HepG2 (cell line): Measurements from ENCODE around the gene COL4A3. TPM values are rescaled to one million over a fixed set of nuclear protein-coding genes. Genes with fewer than 3 reads are reported as not detected.

Experiments used
- AGO1 ChIP-seq: fragments of 200-400 bp; formaldehyde crosslinking; IDR thresholded peaks from 2 replicates; pipeline ENCODE4 v1.6.1; 2017; ENCODE audit warnings: mild to moderate bottlenecking, low read depth, low read length, moderate library complexity; ENCODE audit not compliant: poor library complexity, severe bottlenecking
- ARNT2 ChIP-seq: sonication (generic); formaldehyde crosslinking; IDR thresholded peaks from 2 replicates; pipeline ENCODE4 v1.8.0; 2022; ENCODE audit warnings: mild to moderate bottlenecking, low read depth, missing genetic modification reagents, moderate library complexity
- ARNTL ChIP-seq: sonication (generic); formaldehyde crosslinking; IDR thresholded peaks from 2 replicates; pipeline ENCODE4 v1.4.0; 2020; ENCODE audit warnings: mild to moderate bottlenecking, missing genetic modification reagents
- CREB1 ChIP-seq, 2 experiments: fragments of 450-650 bp in 1 of 2; IDR thresholded peaks; 2 replicates each; pipeline ENCODE4 v1.6.1; 2016 to 2017; ENCODE audit warnings: control low read depth in 1 of 2, mild to moderate bottlenecking in 1 of 2, missing compliant biosample characterization in 1 of 2, missing genetic modification characterization in 1 of 2
- GATA4 ChIP-seq: sonication (generic); IDR thresholded peaks from 2 replicates; pipeline ENCODE4 v1.6.1; 2016; ENCODE audit warnings: antibody characterized with exemption, low read depth, borderline replicate concordance
- HNF4A ChIP-seq: sonication (generic); formaldehyde crosslinking; IDR thresholded peaks from 2 replicates; pipeline ENCODE4 v1.4.0; 2020; ENCODE audit warnings: missing genetic modification reagents
- KDM2A ChIP-seq: sonication (generic); formaldehyde crosslinking; IDR thresholded peaks from 2 replicates; pipeline ENCODE4 v1.4.0; 2020; ENCODE audit warnings: low read depth, missing genetic modification reagents, borderline replicate concordance
- MTF1 ChIP-seq: sonication (generic); formaldehyde crosslinking; IDR thresholded peaks from 2 replicates; pipeline ENCODE4 v1.5.0; 2020; ENCODE audit warnings: missing genetic modification reagents
- NFE2 ChIP-seq: sonication (generic); formaldehyde crosslinking; IDR thresholded peaks from 2 replicates; pipeline ENCODE4 v1.4.0; 2020; ENCODE audit warnings: missing genetic modification reagents
- PAWR ChIP-seq: sonication (generic); formaldehyde crosslinking; IDR thresholded peaks from 2 replicates; pipeline ENCODE4 v1.4.0; 2020; ENCODE audit warnings: missing genetic modification reagents, mild to moderate bottlenecking, borderline replicate concordance
- POLR2G ChIP-seq: fragments of 200-400 bp; formaldehyde crosslinking; IDR thresholded peaks from 2 replicates; pipeline ENCODE4 v1.6.1; 2018; ENCODE audit warnings: mild to moderate bottlenecking, low read depth, low read length, moderate library complexity
- RAD21 ChIP-seq: fragments of 450-650 bp; formaldehyde crosslinking; IDR thresholded peaks from 2 replicates; pipeline ENCODE4 v1.5.0; 2020; ENCODE audit warnings: mild to moderate bottlenecking
- RELA ChIP-seq: sonication (generic); formaldehyde crosslinking; IDR thresholded peaks from 2 replicates; pipeline ENCODE4 v1.4.0; 2020; ENCODE audit warnings: missing genetic modification reagents
- SP4 ChIP-seq: sonication (generic); formaldehyde crosslinking; IDR thresholded peaks from 2 replicates; pipeline ENCODE4 v1.8.1; 2023; ENCODE audit warnings: mild to moderate bottlenecking, missing genetic modification reagents
- SP5 ChIP-seq: IDR thresholded peaks from 2 replicates; pipeline ENCODE4 v1.6.1; 2016; ENCODE audit warnings: low read depth, borderline replicate concordance
- STAT5B ChIP-seq: sonication (generic); formaldehyde crosslinking; IDR thresholded peaks from 2 replicates; pipeline ENCODE4 v1.4.0; 2020; ENCODE audit warnings: missing genetic modification reagents
- THAP11 ChIP-seq: IDR thresholded peaks from 2 replicates; pipeline ENCODE4 v1.6.1; 2016; ENCODE audit warnings: missing biosample characterization, missing genetic modification reagents
- ZBTB8A ChIP-seq: sonication (generic); formaldehyde crosslinking; IDR thresholded peaks from 2 replicates; pipeline ENCODE4 v1.4.0; 2020; ENCODE audit warnings: mild to moderate bottlenecking, low read depth, missing genetic modification reagents, borderline replicate concordance
- ZFP36L2 ChIP-seq: sonication (generic); formaldehyde crosslinking; IDR thresholded peaks from 2 replicates; pipeline ENCODE4 v1.4.0; 2020; ENCODE audit warnings: missing genetic modification reagents
- ZKSCAN1 ChIP-seq: fragments of 150-350 bp; IDR thresholded peaks from 2 replicates; pipeline ENCODE4 v1.6.1; 2014; ENCODE audit warnings: low read length
- ZKSCAN8 ChIP-seq: IDR thresholded peaks from 2 replicates; pipeline ENCODE4 v1.6.1; 2016; ENCODE audit warnings: borderline replicate concordance, missing genetic modification reagents, missing compliant biosample characterization
- ZMAT3 ChIP-seq: sonication (generic); formaldehyde crosslinking; conservative IDR thresholded peaks from 2 replicates; pipeline ENCODE4 v1.7.0; 2021; ENCODE audit warnings: missing genetic modification reagents
- ZNF30 ChIP-seq: sonication (generic); formaldehyde crosslinking; IDR thresholded peaks from 2 replicates; pipeline ENCODE4 v1.5.0; 2020; ENCODE audit warnings: mild to moderate bottlenecking, missing genetic modification reagents
- ZNF547 ChIP-seq: sonication (generic); formaldehyde crosslinking; IDR thresholded peaks from 2 replicates; pipeline ENCODE4 v1.5.1; 2020; ENCODE audit warnings: mild to moderate bottlenecking, missing genetic modification reagents
- ZNF550 ChIP-seq: sonication (generic); formaldehyde crosslinking; IDR thresholded peaks from 2 replicates; pipeline ENCODE4 v1.4.0; 2020; ENCODE audit warnings: mild to moderate bottlenecking, missing genetic modification reagents, borderline replicate concordance
- ZSCAN21 ChIP-seq: sonication (generic); formaldehyde crosslinking; IDR thresholded peaks from 2 replicates; pipeline ENCODE4 v1.8.0; 2022; ENCODE audit warnings: mild to moderate bottlenecking, missing genetic modification reagents, moderate library complexity, borderline replicate concordance
- polyA plus RNA-seq, 8 experiments: library from polyadenylated mRNA; depleted of rRNA in 3 of 8; stranded (reverse) in 7 of 8; unstranded in 1 of 8; fragments of >200 nt; fragmentation: Illumina TruSeq in 4 of 8; extraction: Trizol in 4 of 8; gene quantifications; 2 replicates each; pipeline versions ENCODE4 v1.2.1 to v1.2.3, GENCODE V29; 2011 to 2016; ENCODE audit warnings: low read depth in 4 of 8, missing spikeins in 1 of 8, mixed read lengths in 1 of 8; ENCODE audit not compliant: insufficient read depth in 1 of 8
- total RNA-seq, 5 experiments: library from RNA; depleted of rRNA; stranded (reverse); fragments of >200 nt; fragmentation: Illumina TruSeq; extraction: Trizol; gene quantifications; 2 replicates each; pipeline ENCODE4 v1.2.3, GENCODE V29; 2016; ENCODE audit warnings: low read depth in 1 of 5
- TF ChIP-seq, protein P1 (sequence below): IDR thresholded peaks from 2 replicates; pipeline ENCODE4 v1.6.1; 2016; ENCODE audit warnings: missing genetic modification reagents, missing compliant biosample characterization
- TF ChIP-seq, protein P2 (sequence below): IDR thresholded peaks from 2 replicates; pipeline ENCODE4 v1.6.1; 2016; ENCODE audit warnings: low read depth
- TF ChIP-seq, protein P3 (sequence below): sonication (generic); formaldehyde crosslinking; IDR thresholded peaks from 2 replicates; pipeline ENCODE4 v1.8.0; 2022; ENCODE audit warnings: mild to moderate bottlenecking, missing genetic modification reagents, moderate library complexity

COL4A3 gene
- total and polyA plus RNA-seq, 2 of the 13 experiments (the other 11 are each of a cell fraction or from before 2014, with no cell fraction given), result 0.02 TPM; not detected in 1

DNA sequence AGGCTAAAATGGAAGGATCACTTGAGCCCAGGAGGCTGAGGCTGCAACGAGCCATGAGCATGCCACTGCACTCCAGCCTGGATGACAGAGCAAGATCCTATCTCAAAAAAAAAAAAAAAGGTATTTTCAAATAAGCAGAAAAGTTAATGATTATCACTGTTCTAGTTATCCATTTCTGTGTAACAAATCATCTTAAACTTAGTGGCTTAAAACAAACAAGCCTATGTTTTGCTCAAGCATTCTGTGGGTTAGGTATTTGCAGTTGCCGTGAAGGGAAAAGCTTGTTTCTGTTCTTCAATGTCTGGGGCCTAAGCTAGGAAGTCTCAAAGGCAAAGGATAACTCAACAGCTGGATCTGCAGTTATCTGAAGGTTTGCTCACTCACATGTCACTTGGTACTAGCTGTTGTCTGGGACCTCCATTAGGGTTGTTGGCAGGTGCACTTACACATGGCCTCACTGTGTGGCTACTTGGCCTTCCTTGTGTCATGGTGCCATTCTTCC, 174.7 kb downstream of the COL4A3 start (continued):
- no peak for TF ChIP-seq CREB1 (IDR thresholded peaks at IDR 0.05)
- peak; percentile 60; the same call in 1 of the 2 replicates for TF ChIP-seq CREB1 (CRISPR knock-in tag; IDR thresholded peaks at IDR 0.05)
- no peak for TF ChIP-seq ZSCAN21 (CRISPR knock-in tag)
- TF ChIP-seq, protein P1, sequence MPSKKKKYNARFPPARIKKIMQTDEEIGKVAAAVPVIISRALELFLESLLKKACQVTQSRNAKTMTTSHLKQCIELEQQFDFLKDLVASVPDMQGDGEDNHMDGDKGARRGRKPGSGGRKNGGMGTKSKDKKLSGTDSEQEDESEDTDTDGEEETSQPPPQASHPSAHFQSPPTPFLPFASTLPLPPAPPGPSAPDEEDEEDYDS, result 0 out of 2 replicates have a peak, but pooled peaks have one; percentile 49
- no peak for TF ChIP-seq AGO1
- TF ChIP-seq, protein P2, sequence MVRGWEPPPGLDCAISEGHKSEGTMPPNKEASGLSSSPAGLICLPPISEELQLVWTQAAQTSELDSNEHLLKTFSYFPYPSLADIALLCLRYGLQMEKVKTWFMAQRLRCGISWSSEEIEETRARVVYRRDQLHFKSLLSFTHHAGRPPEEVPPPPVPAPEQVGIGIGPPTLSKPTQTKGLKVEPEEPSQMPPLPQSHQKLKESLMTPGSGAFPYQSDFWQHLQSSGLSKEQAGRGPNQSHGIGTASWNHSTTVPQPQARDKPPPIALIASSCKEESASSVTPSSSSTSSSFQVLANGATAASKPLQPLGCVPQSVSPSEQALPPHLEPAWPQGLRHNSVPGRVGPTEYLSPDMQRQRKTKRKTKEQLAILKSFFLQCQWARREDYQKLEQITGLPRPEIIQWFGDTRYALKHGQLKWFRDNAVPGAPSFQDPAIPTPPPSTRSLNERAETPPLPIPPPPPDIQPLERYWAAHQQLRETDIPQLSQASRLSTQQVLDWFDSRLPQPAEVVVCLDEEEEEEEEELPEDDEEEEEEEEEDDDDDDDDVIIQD (CRISPR knock-in tag), result peak; percentile 93
- TF ChIP-seq, protein P3, sequence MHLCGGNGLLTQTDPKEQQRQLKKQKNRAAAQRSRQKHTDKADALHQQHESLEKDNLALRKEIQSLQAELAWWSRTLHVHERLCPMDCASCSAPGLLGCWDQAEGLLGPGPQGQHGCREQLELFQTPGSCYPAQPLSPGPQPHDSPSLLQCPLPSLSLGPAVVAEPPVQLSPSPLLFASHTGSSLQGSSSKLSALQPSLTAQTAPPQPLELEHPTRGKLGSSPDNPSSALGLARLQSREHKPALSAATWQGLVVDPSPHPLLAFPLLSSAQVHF (CRISPR knock-in tag), result no peak
- no peak for TF ChIP-seq ZBTB8A
- TF ChIP-seq NFE2 (CRISPR knock-in tag), result no peak
- no peak for TF ChIP-seq ARNTL (CRISPR knock-in tag)
- no peak for TF ChIP-seq ZNF30
- no peak for TF ChIP-seq SP4 (CRISPR knock-in tag)
- TF ChIP-seq HNF4A, result no peak
- no peak for TF ChIP-seq ZKSCAN8 (CRISPR knock-in tag)
- TF ChIP-seq RELA (CRISPR knock-in tag), result no peak
- no peak for TF ChIP-seq ZFP36L2 (CRISPR knock-in tag)
- TF ChIP-seq MTF1 (CRISPR knock-in tag), result no peak
- no peak for TF ChIP-seq ZNF550 (CRISPR knock-in tag)
- no peak for TF ChIP-seq KDM2A (CRISPR knock-in tag)
- no peak for TF ChIP-seq PAWR (CRISPR knock-in tag)
- 0 out of 2 replicates have a peak, but pooled peaks have one; percentile 26 for TF ChIP-seq ARNT2 (CRISPR knock-in tag)
- TF ChIP-seq STAT5B (CRISPR knock-in tag), result no peak
- no peak for TF ChIP-seq ZNF547 (CRISPR knock-in tag)
- no peak for TF ChIP-seq RAD21 (CRISPR knock-in tag)
- TF ChIP-seq ZKSCAN1, result no peak
- TF ChIP-seq POLR2G, result no peak
- no peak for TF ChIP-seq ZMAT3
- TF ChIP-seq THAP11 (CRISPR knock-in tag), result no peak
- TF ChIP-seq SP5 (CRISPR knock-in tag), result no peak
- TF ChIP-seq GATA4, result no peak
